Measurements from ENCODE around the gene C2orf74.

DNA sequence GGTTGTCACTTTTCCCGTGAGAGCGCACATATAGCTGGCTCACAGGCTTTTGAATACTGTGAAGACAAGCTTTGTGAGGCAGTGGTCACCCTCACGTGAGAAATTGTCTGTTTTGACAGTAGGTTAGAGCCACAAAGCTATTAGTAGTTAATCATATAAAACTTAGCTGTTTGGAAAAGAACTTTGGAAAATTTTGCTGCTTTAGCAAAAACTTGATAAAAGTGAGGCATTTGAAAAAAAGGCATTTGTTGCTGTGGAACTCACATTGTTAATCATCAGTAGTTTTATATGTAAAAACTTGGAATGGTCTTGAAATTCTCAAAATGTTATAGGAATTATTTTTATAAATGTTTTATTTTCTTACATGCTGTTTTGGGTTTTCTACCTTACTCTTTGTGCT is 22.3 kb downstream of the C2orf74 start:
- TF ChIP-seq, protein P1, sequence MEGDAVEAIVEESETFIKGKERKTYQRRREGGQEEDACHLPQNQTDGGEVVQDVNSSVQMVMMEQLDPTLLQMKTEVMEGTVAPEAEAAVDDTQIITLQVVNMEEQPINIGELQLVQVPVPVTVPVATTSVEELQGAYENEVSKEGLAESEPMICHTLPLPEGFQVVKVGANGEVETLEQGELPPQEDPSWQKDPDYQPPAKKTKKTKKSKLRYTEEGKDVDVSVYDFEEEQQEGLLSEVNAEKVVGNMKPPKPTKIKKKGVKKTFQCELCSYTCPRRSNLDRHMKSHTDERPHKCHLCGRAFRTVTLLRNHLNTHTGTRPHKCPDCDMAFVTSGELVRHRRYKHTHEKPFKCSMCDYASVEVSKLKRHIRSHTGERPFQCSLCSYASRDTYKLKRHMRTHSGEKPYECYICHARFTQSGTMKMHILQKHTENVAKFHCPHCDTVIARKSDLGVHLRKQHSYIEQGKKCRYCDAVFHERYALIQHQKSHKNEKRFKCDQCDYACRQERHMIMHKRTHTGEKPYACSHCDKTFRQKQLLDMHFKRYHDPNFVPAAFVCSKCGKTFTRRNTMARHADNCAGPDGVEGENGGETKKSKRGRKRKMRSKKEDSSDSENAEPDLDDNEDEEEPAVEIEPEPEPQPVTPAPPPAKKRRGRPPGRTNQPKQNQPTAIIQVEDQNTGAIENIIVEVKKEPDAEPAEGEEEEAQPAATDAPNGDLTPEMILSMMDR (IDR thresholded peaks at IDR 0.05): no peak
- TF ChIP-seq POLR2A (IDR thresholded peaks at IDR 0.05): no peak
